Effector CD4-positive, alpha-beta T cell (primary cell): ENCODE measurements around the gene CDH4.

ENCODE experiments used
- DNase-seq: peaks from one replicate; pipeline ENCODE4 v3.0.0-alpha.2; 2020

The CDH4 gene

GRCh38 chr20:61303217-61303616 lies 51.2 kb downstream of the CDH4 start:
- no peak for DNase-seq

DNA sequence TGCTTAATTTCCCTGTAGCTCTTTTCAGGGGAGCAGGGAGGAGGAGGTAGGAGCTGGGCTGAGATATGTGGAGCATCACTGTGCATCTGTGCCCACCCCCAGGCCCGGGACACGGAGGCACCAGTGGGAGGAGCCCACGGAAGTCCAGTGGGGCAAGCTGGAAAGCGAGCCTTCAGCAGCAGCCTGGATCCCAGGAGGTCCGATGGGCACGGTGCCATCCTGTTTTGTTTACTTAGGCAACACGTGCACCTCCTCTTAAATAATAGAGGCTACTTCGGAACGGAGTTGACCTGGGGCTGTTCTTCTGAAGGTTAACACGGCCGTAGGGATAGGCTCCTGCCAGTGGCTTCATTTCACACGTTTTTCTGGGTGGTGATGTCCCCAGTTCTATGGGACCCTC lies 51.6 kb downstream of the CDH4 start:
- no peak for DNase-seq

- DNase-seq: no peak
Observed at GRCh38 chr20:61304750-61305149, 52.7 kb downstream of the CDH4 start.

DNA sequence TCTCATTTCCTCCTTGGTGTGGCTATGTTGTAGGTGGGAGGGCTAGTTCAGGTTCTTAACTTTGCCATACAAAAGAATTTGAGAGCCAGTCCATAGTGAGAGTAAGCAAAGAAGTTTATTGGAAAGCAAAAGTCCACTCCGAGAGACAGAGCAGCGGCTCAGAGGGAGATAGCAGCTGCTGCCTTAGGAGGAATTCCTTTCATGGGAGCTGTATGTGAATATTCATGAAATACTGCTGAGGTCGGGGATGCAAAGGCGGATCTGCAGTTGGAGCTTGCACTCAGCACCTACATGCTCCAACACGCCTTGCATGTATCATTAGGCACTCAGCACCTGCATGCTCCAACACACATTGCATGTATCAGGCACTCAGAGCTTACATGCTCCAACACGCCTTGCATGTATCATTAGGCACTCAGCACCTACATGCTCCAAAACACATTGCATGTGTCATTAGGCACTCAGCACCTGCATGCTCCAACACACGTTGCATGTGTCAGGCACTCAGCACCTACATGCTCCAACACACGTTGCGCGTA lies 54.9 kb downstream of the CDH4 start:
- no peak for DNase-seq

GRCh38 chr20:61307686-61308476 lies 55.8 kb downstream of the CDH4 start:
- no peak for DNase-seq

GRCh38 chr20:61308477-61308774 lies 56.4 kb downstream of the CDH4 start:
- DNase-seq: no peak

GRCh38 chr20:61310954-61311353 lies 58.9 kb downstream of the CDH4 start:
- no peak for DNase-seq

DNA sequence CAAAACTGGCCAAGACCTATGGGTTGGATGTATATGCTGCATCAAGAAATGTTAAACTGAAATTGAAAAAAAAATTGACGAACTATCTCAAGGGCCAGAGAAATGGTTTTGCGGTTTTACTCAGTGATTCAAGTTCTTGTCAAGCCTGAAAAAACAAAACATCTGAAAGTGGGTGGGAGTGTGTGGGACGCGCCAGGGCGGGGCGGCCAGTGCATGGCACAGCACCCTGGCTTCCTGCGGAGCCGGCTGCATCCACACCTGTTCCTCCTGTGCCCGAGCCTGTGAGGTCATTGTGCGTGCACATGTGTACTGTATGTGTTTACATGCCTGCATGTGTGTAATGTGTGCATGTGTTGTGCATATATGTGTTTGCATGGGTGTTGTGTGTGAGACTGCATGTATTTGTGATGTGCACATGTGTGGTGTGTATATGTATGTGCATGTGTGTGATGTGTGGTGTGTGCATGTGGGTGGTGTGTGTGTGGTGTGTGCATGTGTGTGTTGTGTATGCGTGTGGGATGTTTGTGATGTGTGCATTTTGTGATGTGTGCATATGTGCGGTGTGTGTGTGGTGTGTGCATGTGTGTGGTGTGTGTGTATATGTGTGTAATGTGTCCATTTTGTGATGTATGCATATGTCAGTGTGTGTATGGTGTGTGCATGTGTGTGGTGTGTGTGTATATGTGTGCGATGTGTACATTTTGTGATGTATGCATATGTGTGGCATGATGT lies 59.8 kb downstream of the CDH4 start:
- no peak for DNase-seq

DNA sequence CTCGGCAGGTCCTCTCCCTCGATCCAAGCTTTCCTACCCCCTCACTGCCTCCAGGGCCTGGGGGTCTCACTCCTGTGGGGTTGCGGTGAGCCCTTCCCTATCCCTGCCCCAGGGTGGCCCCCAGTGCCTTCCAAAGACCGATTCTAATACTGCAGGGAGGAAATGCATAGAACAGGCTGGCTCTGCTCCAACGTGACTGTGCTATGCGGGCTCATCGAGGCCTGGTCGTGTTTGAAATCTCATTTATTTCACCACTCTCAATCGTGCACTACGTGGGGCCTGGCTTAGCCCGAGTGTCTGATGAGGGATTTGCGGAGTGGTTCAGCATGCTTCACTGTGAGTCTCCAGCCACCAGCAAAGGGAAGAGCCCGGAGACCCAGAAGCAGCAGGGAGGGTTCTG lies 60.9 kb downstream of the CDH4 start:
- DNase-seq: no peak

- DNase-seq: no peak
Observed at GRCh38 chr20:61313396-61313795, 61.3 kb downstream of the CDH4 start.

DNA sequence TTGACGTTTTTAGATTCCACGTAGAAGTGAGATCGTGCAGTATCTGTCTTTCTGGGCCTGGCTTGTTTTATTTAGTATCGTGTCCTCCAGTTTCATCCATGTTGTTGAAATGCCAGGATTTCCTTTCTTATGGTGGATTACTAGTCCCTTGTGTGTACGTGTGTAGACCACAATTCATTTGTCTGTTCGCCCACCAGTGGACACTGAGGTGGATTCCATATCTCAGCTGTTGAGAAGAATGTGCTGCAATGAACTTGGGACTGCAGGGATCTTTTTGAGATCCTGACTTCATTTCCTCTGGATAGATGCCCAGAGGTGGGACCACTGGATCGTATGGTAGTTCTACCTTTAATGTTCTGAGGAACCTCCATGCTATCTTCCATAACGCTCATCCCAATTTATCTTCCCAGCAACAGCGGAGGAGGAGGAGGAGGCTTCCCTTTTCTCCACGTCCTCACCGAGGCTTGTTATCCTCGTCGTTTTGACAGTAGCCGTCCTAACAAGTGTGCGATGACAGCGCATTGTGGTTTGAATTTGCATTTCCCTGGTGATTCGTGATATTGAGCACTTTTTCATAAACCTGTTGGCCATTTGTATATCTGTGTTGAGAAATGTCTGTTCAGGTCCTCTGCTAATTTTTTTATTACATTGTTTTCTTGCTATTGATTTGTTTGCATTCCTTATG lies 62.4 kb downstream of the CDH4 start:
- DNase-seq: no peak

DNA sequence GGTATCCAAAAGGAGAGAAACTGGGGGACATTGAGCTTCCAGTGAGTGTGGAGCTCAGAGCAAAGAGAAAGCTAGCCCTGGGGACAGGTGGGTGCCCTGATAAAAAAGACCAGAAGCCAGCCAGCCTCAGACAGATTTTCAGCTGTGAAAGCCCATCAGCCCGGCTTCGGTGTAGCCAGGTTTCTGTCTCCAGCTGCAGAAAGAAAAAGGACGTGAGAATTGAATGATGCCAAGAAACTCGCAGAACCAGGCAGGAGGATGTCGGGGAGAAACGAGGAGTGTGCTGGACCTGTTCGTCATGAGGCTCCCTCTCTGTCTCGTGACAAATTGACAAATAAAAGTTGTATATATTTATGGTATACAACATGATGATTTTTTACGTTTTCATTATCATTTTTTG lies 63.3 kb downstream of the CDH4 start:
- DNase-seq: no peak

DNA sequence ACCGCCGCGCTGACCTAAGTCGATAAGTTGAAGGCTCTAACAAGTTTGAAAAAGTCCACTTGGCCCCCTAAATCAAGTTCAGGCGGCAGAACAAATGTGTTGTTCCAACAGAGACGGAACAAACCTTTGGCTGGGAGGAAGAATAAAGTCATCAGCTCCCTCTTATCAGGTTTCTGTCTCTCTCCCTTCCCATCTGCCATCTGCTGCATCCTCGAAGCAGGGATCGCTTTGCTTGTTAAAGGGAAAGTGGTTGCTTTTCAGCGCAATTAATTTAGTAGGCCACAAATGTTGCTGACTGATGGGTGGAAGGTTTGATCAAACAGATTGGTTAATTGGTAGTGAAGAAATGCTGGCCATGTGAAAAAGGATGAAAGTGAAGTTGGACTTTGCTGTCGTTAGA lies 64.3 kb downstream of the CDH4 start:
- no peak for DNase-seq

- DNase-seq: no peak
Observed at GRCh38 chr20:61317966-61318530, 66.0 kb downstream of the CDH4 start.

GRCh38 chr20:61320691-61321425 lies 68.8 kb downstream of the CDH4 start:
- DNase-seq: no peak

DNA sequence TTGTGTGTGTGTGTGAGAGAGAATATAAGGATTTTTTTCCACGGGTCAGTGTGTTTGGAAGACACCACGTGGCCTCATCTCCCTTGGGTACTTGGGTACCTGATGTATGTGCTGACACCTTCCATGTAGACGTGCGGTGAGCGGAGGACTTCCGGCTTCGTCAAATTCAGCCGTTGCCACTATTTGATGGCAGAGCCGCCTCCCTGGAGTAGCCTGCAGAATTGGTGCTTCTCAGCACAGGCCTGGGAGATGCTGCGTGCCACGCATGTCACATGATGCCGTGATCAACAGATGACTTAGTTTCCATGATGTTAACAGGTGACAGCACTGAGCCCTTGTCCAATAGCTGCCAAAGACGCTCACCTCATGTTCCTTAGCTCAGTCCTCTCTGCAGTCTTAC lies 69.4 kb downstream of the CDH4 start:
- no peak for DNase-seq

DNA sequence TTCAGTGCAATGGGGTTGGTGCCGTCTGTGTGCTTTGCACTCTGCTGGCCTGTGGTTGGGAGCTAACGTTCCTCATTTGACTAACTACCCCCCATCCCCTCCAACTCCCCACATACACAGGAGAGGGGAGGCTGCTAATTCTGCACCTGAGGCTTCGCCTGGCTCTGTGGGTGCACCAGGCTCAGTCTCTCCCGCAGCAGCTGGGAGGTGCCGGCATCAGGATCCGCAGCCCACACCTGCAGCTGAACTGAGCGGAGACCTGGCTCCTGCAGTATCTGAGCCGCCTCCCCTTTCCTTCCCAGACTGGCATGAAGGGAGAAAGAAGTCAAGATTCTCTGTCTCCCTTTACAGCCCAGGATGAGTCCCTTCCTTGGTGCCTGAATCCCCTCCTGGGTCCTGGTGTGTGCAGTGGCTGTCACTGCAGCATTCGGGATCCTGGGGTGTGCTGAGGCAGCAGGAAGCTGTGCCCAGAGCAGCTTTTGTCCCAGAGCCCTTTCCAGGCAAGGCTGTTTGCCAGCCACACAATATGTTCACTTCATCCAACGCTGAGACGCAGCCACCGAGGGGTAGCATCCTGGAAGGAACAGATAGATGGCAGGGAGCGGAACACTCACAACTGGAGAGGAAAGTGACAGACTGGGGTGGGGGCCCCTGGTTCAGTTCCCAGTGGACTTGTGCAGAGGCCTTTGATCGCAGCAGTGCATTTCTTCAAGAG lies 70.2 kb downstream of the CDH4 start:
- no peak for DNase-seq

GRCh38 chr20:61324906-61325305 lies 72.8 kb downstream of the CDH4 start:
- no peak for DNase-seq

GRCh38 chr20:61325718-61326117 lies 73.7 kb downstream of the CDH4 start:
- DNase-seq: no peak

- DNase-seq: no peak
Observed at GRCh38 chr20:61328911-61329558, 77.0 kb downstream of the CDH4 start.

DNA sequence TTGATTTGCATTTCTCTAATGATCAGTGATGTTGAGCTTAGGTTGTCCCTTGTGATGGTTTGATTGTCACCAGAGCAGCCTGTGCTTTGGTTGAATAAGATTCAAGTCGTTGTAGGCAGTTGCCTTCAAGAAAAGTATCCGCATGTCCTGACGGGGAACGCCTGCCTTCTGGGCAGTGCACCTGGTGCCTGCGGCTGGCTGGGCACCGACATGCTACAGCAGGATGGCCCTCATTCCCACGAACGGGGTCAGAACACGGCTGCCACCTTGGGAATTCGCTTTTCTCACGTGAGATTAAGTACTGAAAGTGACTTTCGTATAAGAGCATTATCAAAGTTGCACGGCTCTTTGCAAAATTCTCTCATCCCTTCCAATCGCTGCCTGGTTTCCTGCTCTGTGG lies 78.4 kb downstream of the CDH4 start:
- DNase-seq: no peak

DNA sequence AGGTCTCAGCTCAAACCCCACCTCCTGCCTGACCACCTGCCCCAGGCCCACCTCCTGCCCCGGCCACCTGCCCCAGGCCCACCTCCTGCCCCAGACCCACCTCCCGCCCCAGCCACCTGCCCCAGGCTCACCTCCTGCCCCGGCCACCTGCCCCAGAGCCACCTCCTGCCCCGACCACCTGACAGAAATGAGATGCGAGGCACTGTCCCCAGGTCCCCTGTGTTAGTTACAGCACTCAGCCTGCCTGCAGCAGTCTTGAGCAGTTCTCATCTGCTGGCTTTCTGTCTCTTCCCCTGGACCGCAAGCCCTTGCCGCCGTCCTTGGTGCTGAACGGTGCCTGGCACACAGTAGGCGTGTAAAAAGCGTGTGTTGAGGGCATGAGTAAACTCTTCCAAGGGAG lies 79.5 kb downstream of the CDH4 start:
- DNase-seq: no peak
